HEK293 (cell line): ENCODE results near the gene TXNRD2.

Source experiments
- CTCF ChIA-PET: fragments of 350-600 bp; formaldehyde crosslinking; extraction: SDS; loops from one replicate; lab custom pipeline; 2021; ENCODE audit warnings: antibody characterized with exemption; lab: Yijun Ruan, JAX
- POLR2A ChIA-PET: fragments of 300-600 bp; formaldehyde crosslinking; extraction: SDS; loops from one replicate; lab custom pipeline; 2020; ENCODE audit warnings: antibody characterized with exemption, inconsistent platforms; lab: Yijun Ruan, JAX
- H3K27ac ChIP-seq: fragments of 200-500 bp; sonication (Bioruptor generic); 2 replicates; pipeline ENCODE4 v1.5.1; 2014; ENCODE audit warnings: low read depth, low read length, control low read depth, inconsistent platforms; ENCODE audit errors: extremely low read depth
- H3K36me3 ChIP-seq, 2 experiments: fragments of 200-500 bp in 1 of 2; sonication (Bioruptor generic) in 1 of 2; 1 replicate in 1 of 2; 2 replicates in 1 of 2; pipeline ENCODE4 v1.5.1; 2014 to 2017; ENCODE audit warnings: inconsistent platforms in 2 of 2, low read length in 2 of 2; ENCODE audit not compliant: control insufficient read depth in 2 of 2, insufficient read depth in 1 of 2
- H3K4me1 ChIP-seq: fragments of 200-500 bp; sonication (Bioruptor generic); 2 replicates; pipeline ENCODE4 v1.5.1; 2014; ENCODE audit warnings: mild to moderate bottlenecking, low read length, inconsistent platforms; ENCODE audit not compliant: control insufficient read depth, insufficient read depth
- H3K4me3 ChIP-seq: 2 replicates; pipeline ENCODE4 v1.5.1; 2011; ENCODE audit warnings: low read depth, mild to moderate bottlenecking, control low read depth, low read length, moderate library complexity
- H3K9me3 ChIP-seq: fragments of 200-500 bp; sonication (Bioruptor generic); 2 replicates; pipeline ENCODE4 v1.5.1; 2014; ENCODE audit warnings: low read depth, low read length, inconsistent platforms; ENCODE audit not compliant: control insufficient read depth, insufficient read depth
- BCL11A ChIP-seq: fragments of 450-650 bp; formaldehyde crosslinking; IDR thresholded peaks from 2 replicates; pipeline ENCODE4 v1.5.1; 2016; ENCODE audit warnings: low read depth, missing biosample characterization, missing genetic modification characterization
- ZBTB8A ChIP-seq: fragments of 450-650 bp; formaldehyde crosslinking; IDR thresholded peaks from 2 replicates; pipeline ENCODE4 v1.5.1; 2016; ENCODE audit warnings: missing biosample characterization, missing genetic modification characterization
- ZNF121 ChIP-seq: fragments of 450-650 bp; formaldehyde crosslinking; IDR thresholded peaks from 2 replicates; pipeline ENCODE4 v1.5.1; 2016; ENCODE audit warnings: missing biosample characterization, missing genetic modification characterization
- ZNF202 ChIP-seq: fragments of 450-650 bp; formaldehyde crosslinking; IDR thresholded peaks from 2 replicates; pipeline ENCODE4 v1.5.1; 2016; ENCODE audit warnings: missing biosample characterization, missing genetic modification characterization, borderline replicate concordance
- ZNF248 ChIP-seq: fragments of 450-650 bp; formaldehyde crosslinking; IDR thresholded peaks from 2 replicates; pipeline ENCODE4 v1.5.1; 2017; ENCODE audit warnings: missing biosample characterization, missing genetic modification characterization
- ZNF558 ChIP-seq: fragments of 450-650 bp; formaldehyde crosslinking; IDR thresholded peaks from 2 replicates; pipeline ENCODE4 v1.5.1; 2016; ENCODE audit warnings: missing biosample characterization, missing genetic modification characterization
- ZNF624 ChIP-seq: fragments of 450-650 bp; formaldehyde crosslinking; IDR thresholded peaks from 2 replicates; pipeline ENCODE4 v1.5.1; 2017; ENCODE audit warnings: missing biosample characterization, missing genetic modification characterization
- ZNF670 ChIP-seq: fragments of 450-650 bp; formaldehyde crosslinking; IDR thresholded peaks from 2 replicates; pipeline ENCODE4 v1.5.1; 2016; ENCODE audit warnings: missing biosample characterization, missing genetic modification characterization, low read depth
- TF ChIP-seq, protein P1 (sequence below): fragments of 450-650 bp; formaldehyde crosslinking; IDR thresholded peaks from 2 replicates; pipeline ENCODE4 v1.5.1; 2016; ENCODE audit warnings: missing biosample characterization, missing genetic modification characterization, borderline replicate concordance

Gene TXNRD2

DNA sequence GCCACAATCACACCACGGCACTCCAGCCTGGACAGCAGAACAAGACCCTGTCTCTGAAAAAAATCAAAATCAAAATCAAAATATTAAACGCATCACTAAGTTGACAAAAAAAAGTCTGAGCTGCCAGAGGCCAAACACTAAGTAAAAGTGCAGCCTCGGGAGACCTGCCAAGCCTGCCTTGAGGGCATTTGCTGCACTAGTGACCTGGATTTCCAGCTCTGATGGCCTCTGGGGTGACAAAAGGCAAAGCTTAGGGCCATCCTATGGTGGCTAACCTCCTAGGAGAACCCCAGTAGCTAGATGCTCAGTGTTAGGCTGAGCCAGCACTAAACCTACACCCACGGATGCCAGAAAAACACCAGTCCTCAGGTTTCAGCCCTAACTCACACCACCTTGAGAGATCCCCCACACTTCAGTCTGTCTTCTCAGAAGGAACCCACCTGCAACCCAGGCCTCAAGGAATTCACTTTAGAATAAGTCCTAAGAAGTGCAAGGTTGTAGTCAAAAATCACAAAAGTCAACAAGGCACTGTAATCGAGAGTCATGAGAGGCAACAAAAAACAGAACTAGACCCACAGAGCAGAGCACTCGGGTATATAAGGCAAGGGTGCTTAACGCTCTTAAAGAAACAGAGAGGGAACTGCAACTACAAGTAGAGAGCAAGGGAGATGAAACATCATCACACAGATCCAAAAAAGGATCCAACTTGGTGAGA lies 115.6 kb downstream of the TXNRD2 start:
- no peak overlapping the region for H3K4me3 ChIP-seq
- H3K27ac ChIP-seq = no peak overlapping the region
- no peaks in the 10 kb centered on the region for H3K4me1 ChIP-seq
- TF ChIP-seq ZBTB8A (no peak), ZNF624 (tag by site-specific recombination) (no peak), ZNF670 (tag by site-specific recombination) (no peak), ZNF558 (tag by site-specific recombination) (peak; percentile 21; the same call in 1 of the 2 replicates), ZNF248 (no peak), ZNF121 (0 out of 2 replicates have a peak, but pooled peaks have one; percentile 27), BCL11A (tag by site-specific recombination) (no peak), ZNF202 (tag by site-specific recombination) (no peak)
- TF ChIP-seq, protein P1, sequence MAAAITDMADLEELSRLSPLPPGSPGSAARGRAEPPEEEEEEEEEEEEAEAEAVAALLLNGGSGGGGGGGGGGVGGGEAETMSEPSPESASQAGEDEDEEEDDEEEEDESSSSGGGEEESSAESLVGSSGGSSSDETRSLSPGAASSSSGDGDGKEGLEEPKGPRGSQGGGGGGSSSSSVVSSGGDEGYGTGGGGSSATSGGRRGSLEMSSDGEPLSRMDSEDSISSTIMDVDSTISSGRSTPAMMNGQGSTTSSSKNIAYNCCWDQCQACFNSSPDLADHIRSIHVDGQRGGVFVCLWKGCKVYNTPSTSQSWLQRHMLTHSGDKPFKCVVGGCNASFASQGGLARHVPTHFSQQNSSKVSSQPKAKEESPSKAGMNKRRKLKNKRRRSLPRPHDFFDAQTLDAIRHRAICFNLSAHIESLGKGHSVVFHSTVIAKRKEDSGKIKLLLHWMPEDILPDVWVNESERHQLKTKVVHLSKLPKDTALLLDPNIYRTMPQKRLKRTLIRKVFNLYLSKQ (tag by site-specific recombination) = no peak
- H3K9me3 ChIP-seq = no peaks in the 10 kb centered on the region
- ChIA-PET POLR2A (no interaction called here), CTCF (no interaction called here)
- H3K36me3 ChIP-seq = no peaks in the 10 kb centered on the region
